Measurements from ENCODE around the gene RHBDF2.

RHBDF2 gene

GRCh38 chr17:76497979-76498875 lies 3.0 kb downstream of the RHBDF2 start:
- no peaks in the 10 kb centered on the region for H3K36me3 ChIP-seq
- peaks cover 69% of the 10 kb centered on the region in 2 experiments for H3K4me1 ChIP-seq (ENCODE audit: control insufficient read depth in 1 of 2, insufficient read depth in 1 of 2, low read depth in 1 of 2, low read length in 1 of 2)
- no peaks in the 10 kb centered on the region for H3K27me3 ChIP-seq
- H3K27ac ChIP-seq: peak overlapping the region; percentile 13
- H3K9me3 ChIP-seq: no peaks in the 10 kb centered on the region
- no peak for TF ChIP-seq CTCF (IDR thresholded peaks at IDR 0.05)
- no peak overlapping the region for H3K4me3 ChIP-seq (ENCODE audit: low read depth in 1 of 2, low read length in 1 of 2)

DNA sequence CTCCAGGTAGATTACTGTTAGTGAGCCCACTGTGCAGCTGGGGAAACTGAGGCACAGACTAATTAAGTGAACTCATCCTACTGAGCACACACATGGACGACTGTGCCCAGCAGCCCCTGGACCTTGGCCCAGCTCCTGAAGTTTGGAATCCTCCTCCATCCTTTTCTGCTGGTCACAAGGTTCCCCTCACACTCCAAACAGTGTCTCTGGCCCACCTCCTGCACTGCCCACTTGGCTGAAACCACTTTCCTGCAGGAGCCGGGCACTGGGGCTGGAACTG lies 3.6 kb downstream of the RHBDF2 start:
- TF ChIP-seq CTCF (IDR thresholded peaks at IDR 0.05): no peak
- H3K27ac ChIP-seq: no peak overlapping the region
- no peak overlapping the region for H3K4me3 ChIP-seq (ENCODE audit: low read depth in 1 of 2, low read length in 1 of 2)
- H3K36me3 ChIP-seq: no peaks in the 10 kb centered on the region
- H3K4me1 ChIP-seq (ENCODE audit: control insufficient read depth in 1 of 2, insufficient read depth in 1 of 2, low read depth in 1 of 2, low read length in 1 of 2): peaks cover 69 to 70% of the 10 kb centered on the region in 2 experiments
- no peaks in the 10 kb centered on the region for H3K27me3 ChIP-seq
- no peaks in the 10 kb centered on the region for H3K9me3 ChIP-seq

DNA sequence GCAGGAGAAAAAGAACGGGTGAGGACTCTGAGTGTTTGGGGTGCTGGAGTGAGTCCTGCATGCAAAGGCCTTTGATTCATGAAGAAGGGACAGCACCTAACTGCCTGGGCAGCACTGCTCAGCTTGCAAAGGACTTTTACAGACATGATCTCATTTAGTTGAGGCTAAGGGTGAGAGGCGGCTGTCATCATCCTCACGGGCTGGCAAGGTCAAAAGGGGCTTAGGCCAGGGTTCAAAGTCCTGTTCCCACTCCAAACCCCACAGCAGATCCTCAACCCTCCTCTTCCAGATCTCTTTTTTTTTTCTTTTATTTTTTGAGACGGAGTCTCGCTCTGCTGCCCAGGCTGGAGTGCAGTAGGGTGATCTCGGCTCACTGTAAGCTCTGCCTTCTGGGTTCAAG lies 4.8 kb downstream of the RHBDF2 start:
- Histone ChIP-seq H3K9me3 (no peaks in the 10 kb centered on the region), H3K4me3 (ENCODE audit: low read depth in 1 of 2, low read length in 1 of 2) (no peak overlapping the region), H3K27me3 (no peaks in the 10 kb centered on the region), H3K27ac (no peak overlapping the region), H3K4me1 (ENCODE audit: control insufficient read depth in 1 of 2, insufficient read depth in 1 of 2, low read depth in 1 of 2, low read length in 1 of 2) (peaks cover 69 to 70% of the 10 kb centered on the region in 2 experiments), H3K36me3 (no peaks in the 10 kb centered on the region)
- TF ChIP-seq CTCF (IDR thresholded peaks at IDR 0.05): no peak

GRCh38 chr17:76495663-76496400 lies 5.4 kb downstream of the RHBDF2 start:
- peak overlapping the region; percentile 98 for H3K27ac ChIP-seq
- no peaks in the 10 kb centered on the region for H3K27me3 ChIP-seq
- peaks cover 69 to 74% of the 10 kb centered on the region in 2 experiments for H3K4me1 ChIP-seq (ENCODE audit: control insufficient read depth in 1 of 2, insufficient read depth in 1 of 2, low read depth in 1 of 2, low read length in 1 of 2)
- no peak for TF ChIP-seq CTCF (IDR thresholded peaks at IDR 0.05)
- H3K36me3 ChIP-seq: no peaks in the 10 kb centered on the region
- no peak overlapping the region for H3K4me3 ChIP-seq (ENCODE audit: low read depth in 1 of 2, low read length in 1 of 2)
- no peaks in the 10 kb centered on the region for H3K9me3 ChIP-seq

- TF ChIP-seq CTCF (IDR thresholded peaks at IDR 0.05): no peak
- no peaks in the 10 kb centered on the region for H3K9me3 ChIP-seq
- H3K27me3 ChIP-seq: no peaks in the 10 kb centered on the region
- H3K27ac ChIP-seq: peak overlapping the region; percentile 98
- H3K4me3 ChIP-seq (ENCODE audit: low read depth in 1 of 2, low read length in 1 of 2): peak overlapping the region; percentile 59 to 62
- H3K36me3 ChIP-seq: no peaks in the 10 kb centered on the region
- H3K4me1 ChIP-seq (ENCODE audit: control insufficient read depth in 1 of 2, insufficient read depth in 1 of 2, low read depth in 1 of 2, low read length in 1 of 2): peaks cover 65 to 67% of the 10 kb centered on the region in 2 experiments
Observed at GRCh38 chr17:76493505-76494167, 7.6 kb downstream of the RHBDF2 start.
